HCT116 (cell line): Measurements from ENCODE around the gene PAX8. TPM values are rescaled to one million over a fixed set of nuclear protein-coding genes. Genes with fewer than 3 reads are reported as not detected.

Experiments
- ATAC-seq: fragments of 200-7000 bp; cut with Tn5 transposase; 2 replicates; pipeline ENCODE4 v1.9.1; 2020; ENCODE audit warnings: mild to moderate bottlenecking, moderate library complexity
- BruUV-seq: library from RNA; stranded (reverse); fragments of 400-500 nt; replicated peaks from 2 replicates; lab custom pipeline; 2021; lab: Mats Ljungman, UMichigan
- CTCF ChIA-PET: fragments of 300-600 bp; sonication (Branson Sonifier 250); formaldehyde crosslinking; loops from one replicate; lab custom pipeline; 2021; ENCODE audit warnings: antibody characterized with exemption; lab: Charles Lee
- POLR2A ChIA-PET: fragments of 300-600, 350-600 bp; sonication (Branson Sonifier 250); formaldehyde crosslinking; loops from one replicate; lab custom pipeline; 2021; ENCODE audit warnings: antibody characterized with exemption; lab: Charles Lee
- RAD21 ChIA-PET, 2 experiments: fragments of 300-600 bp; sonication (Branson Sonifier 250); formaldehyde crosslinking; loops; one replicate each; lab custom pipeline; 2023; ENCODE audit warnings: low total read pairs in 2 of 2; ENCODE audit not compliant: uncharacterized antibody in 2 of 2, unreplicated experiment in 2 of 2, low non-redundant PET in 1 of 2; lab: Charles Lee
- DNase-seq: peaks from one replicate; pipeline ENCODE4 v3.0.0-alpha.2; 2010; ENCODE audit warnings: low read depth, low spot score
- H2AFZ ChIP-seq: fragments of 200-600 bp; shearing (Covaris generic), sonication (generic); 2 replicates; pipeline ENCODE4 v1.6.1; 2017; ENCODE audit warnings: low read depth, mixed run types, mixed read lengths, antibody characterized with exemption, low read length; ENCODE audit not compliant: poor library complexity, severe bottlenecking
- H3K27ac ChIP-seq: 2 replicates; pipeline ENCODE4 v1.5.1; 2012; ENCODE audit warnings: low read depth, low read length
- H3K27me3 ChIP-seq: fragments of 200-600 bp; sonication (generic); 2 replicates; pipeline ENCODE4 v1.6.1; 2016; ENCODE audit warnings: mixed run types, low read length, mixed read lengths; ENCODE audit not compliant: insufficient read depth
- H3K36me3 ChIP-seq, 2 experiments: fragments of 200-500 bp in 1 of 2; fragments of 200-600 bp in 1 of 2; sonication (Bioruptor generic) in 1 of 2; sonication (generic) in 1 of 2; 2 replicates each; pipeline versions ENCODE4 v1.5.1 to v1.6.1; 2014 to 2016; ENCODE audit warnings: low read length in 2 of 2, inconsistent platforms in 1 of 2, mixed read lengths in 1 of 2, mixed run types in 1 of 2; ENCODE audit not compliant: insufficient read depth in 2 of 2, control insufficient read depth in 1 of 2
- H3K4me1 ChIP-seq, 2 experiments: fragments of 200-600 bp in 1 of 2; sonication (generic) in 1 of 2; 2 replicates each; pipeline versions ENCODE4 v1.5.1 to v1.6.1; 2012 to 2017; ENCODE audit warnings: low read length in 2 of 2, inconsistent platforms in 1 of 2, mild to moderate bottlenecking in 1 of 2, mixed read lengths in 1 of 2, mixed run types in 1 of 2, moderate library complexity in 1 of 2; ENCODE audit not compliant: insufficient read depth in 2 of 2, control insufficient read depth in 1 of 2
- H3K4me2 ChIP-seq: fragments of 200-600 bp; sonication (generic); 2 replicates; pipeline ENCODE4 v1.6.1; 2017; ENCODE audit warnings: mixed run types, low read length, mixed read lengths
- H3K4me3 ChIP-seq, 2 experiments: fragments of 200-600 bp in 1 of 2; sonication (generic) in 1 of 2; replicated peaks in 1 of 2; 2 replicates each; pipeline ENCODE4 v1.5.1; 2011 to 2016; ENCODE audit warnings: low read length in 2 of 2, control low read depth in 1 of 2, low read depth in 1 of 2, mild to moderate bottlenecking in 1 of 2, mixed read lengths in 1 of 2, mixed run types in 1 of 2
- H3K79me2 ChIP-seq: fragments of 200-600 bp; sonication (generic); 2 replicates; pipeline ENCODE4 v1.6.1; 2017; ENCODE audit warnings: mild to moderate bottlenecking, mixed run types, low read length, moderate library complexity, mixed read lengths; ENCODE audit not compliant: insufficient read depth
- H3K9ac ChIP-seq: fragments of 200-600 bp; sonication (generic); 2 replicates; pipeline ENCODE4 v1.6.1; 2016; ENCODE audit warnings: low read length, mixed read lengths
- H3K9me2 ChIP-seq: fragments of 200-600 bp; sonication (generic), shearing (Covaris generic); 2 replicates; pipeline ENCODE4 v1.6.1; 2017; ENCODE audit warnings: mixed run types, mild to moderate bottlenecking, moderate library complexity; ENCODE audit not compliant: insufficient read depth
- H3K9me3 ChIP-seq, 2 experiments: fragments of 200-500 bp in 1 of 2; fragments of 200-600 bp in 1 of 2; sonication (Bioruptor generic) in 1 of 2; sonication (generic) in 1 of 2; 2 replicates each; pipeline ENCODE4 v1.6.1; 2014 to 2017; ENCODE audit warnings: low read length in 2 of 2, mixed read lengths in 2 of 2, inconsistent platforms in 1 of 2, low read depth in 1 of 2, mild to moderate bottlenecking in 1 of 2, mixed run types in 1 of 2, moderate library complexity in 1 of 2; ENCODE audit not compliant: control insufficient read depth in 1 of 2, insufficient read depth in 1 of 2
- H4K20me1 ChIP-seq: fragments of 200-600 bp; sonication (generic), shearing (Covaris generic); 2 replicates; pipeline ENCODE4 v1.6.1; 2017; ENCODE audit warnings: mixed run types, mild to moderate bottlenecking, moderate library complexity; ENCODE audit not compliant: insufficient read depth
- CEBPB ChIP-seq: IDR thresholded peaks from 2 replicates; pipeline ENCODE4 v1.6.1; 2012; ENCODE audit warnings: low read depth
- ELF1 ChIP-seq: IDR thresholded peaks from 2 replicates; pipeline ENCODE4 v1.6.1; 2012; ENCODE audit warnings: low read depth, borderline replicate concordance
- EZH2 ChIP-seq: fragments of 200-600 bp; sonication (generic); IDR thresholded peaks from 2 replicates; pipeline ENCODE4 v1.6.1; 2017; ENCODE audit warnings: antibody characterized with exemption, mixed run types
- FOSL1 ChIP-seq: IDR thresholded peaks from 2 replicates; pipeline ENCODE4 v1.6.1; 2012; ENCODE audit warnings: low read depth
- JUND ChIP-seq: IDR thresholded peaks from 2 replicates; pipeline ENCODE4 v1.6.1; 2012
- POLR2AphosphoS5 ChIP-seq: IDR thresholded peaks from 2 replicates; pipeline ENCODE4 v1.6.1; 2011; ENCODE audit warnings: mild to moderate bottlenecking, low read depth, low read length, moderate library complexity
- RAD21 ChIP-seq: IDR thresholded peaks from 2 replicates; pipeline ENCODE4 v1.6.1; 2012; ENCODE audit warnings: low read depth, mild to moderate bottlenecking
- SP1 ChIP-seq: IDR thresholded peaks from 2 replicates; pipeline ENCODE4 v1.6.1; 2012; ENCODE audit warnings: low read depth
- SRF ChIP-seq: IDR thresholded peaks from 2 replicates; pipeline ENCODE4 v1.6.1; 2012; ENCODE audit warnings: low read depth
- YY1 ChIP-seq: IDR thresholded peaks from 2 replicates; pipeline ENCODE4 v1.6.1; 2011; ENCODE audit warnings: low read length, low read depth, moderate library complexity, mild to moderate bottlenecking; ENCODE audit not compliant: insufficient replicate concordance; ENCODE audit errors: extremely low read depth
- ZFX ChIP-seq: fragments of 450-650 bp; IDR thresholded peaks from 2 replicates; pipeline ENCODE4 v1.6.1; 2017
- intact Hi-C: fragments of 100-400 bp; cut with micrococcal nuclease; formaldehyde crosslinking; loops from 2 replicates; pipeline ENCODE4 v1.10.0; 2022
- total RNA-seq: library from RNA; stranded (reverse); gene quantifications from one replicate; pipeline ENCODE4 v1.2.1, GENCODE V29; 2021; ENCODE audit not compliant: unreplicated experiment
- TF ChIP-seq, protein P1 (sequence below), 3 experiments: fragments of 200-600 bp in 1 of 3; sonication (generic) in 1 of 3; IDR thresholded peaks in 2 of 3; conservative IDR thresholded peaks in 1 of 3; 2 replicates each; pipeline ENCODE4 v1.5.1; 2012 to 2017; ENCODE audit warnings: low read depth in 2 of 3, low read length in 2 of 3, antibody characterized with exemption in 1 of 3, borderline replicate concordance in 1 of 3, control low read depth in 1 of 3, mild to moderate bottlenecking in 1 of 3, mixed read lengths in 1 of 3, mixed run types in 1 of 3, moderate library complexity in 1 of 3; ENCODE audit not compliant: insufficient read depth in 1 of 3
- TF ChIP-seq, protein P2 (sequence below): IDR thresholded peaks from 2 replicates; pipeline ENCODE4 v1.6.1; 2012; ENCODE audit warnings: low read depth
- TF ChIP-seq, protein P3 (sequence below): IDR thresholded peaks from 2 replicates; pipeline ENCODE4 v1.6.1; 2012
- TF ChIP-seq, protein P4 (sequence below): IDR thresholded peaks from 2 replicates; pipeline ENCODE4 v1.6.1; 2011; ENCODE audit warnings: mild to moderate bottlenecking, low read length, moderate library complexity; ENCODE audit not compliant: insufficient replicate concordance; ENCODE audit errors: extremely low read depth

The PAX8 gene
- total RNA-seq, 1 experiment from 2014 or later = 4.4 TPM

DNA sequence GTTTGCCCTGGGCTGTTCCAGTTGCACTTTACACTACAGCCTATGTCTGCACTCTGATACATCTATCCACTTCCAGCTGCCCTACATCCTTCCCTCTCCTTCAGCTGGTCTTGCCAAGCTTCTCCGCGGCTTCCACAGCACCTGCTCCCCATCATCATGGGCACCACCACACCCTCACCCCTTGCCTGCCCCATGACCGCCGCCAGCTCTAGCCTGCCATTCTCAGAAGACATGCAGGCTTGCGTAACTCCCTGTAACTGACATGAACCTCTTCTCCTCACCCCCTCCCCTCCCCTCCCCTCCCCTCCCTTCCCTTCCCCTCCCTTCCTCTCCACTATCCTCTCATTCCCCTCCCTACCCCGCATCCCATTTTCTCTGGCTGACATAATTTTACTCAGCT, 46.0 kb downstream of the PAX8 start:
- RAD21 ChIA-PET = no interaction called here
- peaks cover 24 to 31% of the 10 kb centered on the region in 2 experiments for H3K4me1 ChIP-seq
- no peaks in the 10 kb centered on the region for H3K27me3 ChIP-seq
- H3K9me3 ChIP-seq = no peaks in the 10 kb centered on the region
- H3K36me3 ChIP-seq = peaks cover 8 to 12% of the 10 kb centered on the region in 2 experiments; a peak in 3 of 4 replicates
- H2AFZ ChIP-seq = no peak overlapping the region
- ATAC-seq (no peak), DNase-seq (no peak)
- no peak overlapping the region for H3K27ac ChIP-seq
- POLR2A ChIA-PET = interaction anchor here (3.6 kb wide), 1 partner anchor 12 kb away, joined by 22 read pairs; no protein-coding TSS in a partner anchor
- no peaks in the 10 kb centered on the region for H4K20me1 ChIP-seq
- CTCF ChIA-PET = interaction anchor here (1.0 kb wide), 1 partner anchor 29 kb away, joined by 4 read pairs; no protein-coding TSS in a partner anchor
- no TSS peak for BruUV-seq
- no peaks in the 10 kb centered on the region for H3K9me2 ChIP-seq
- TF ChIP-seq, protein P1, sequence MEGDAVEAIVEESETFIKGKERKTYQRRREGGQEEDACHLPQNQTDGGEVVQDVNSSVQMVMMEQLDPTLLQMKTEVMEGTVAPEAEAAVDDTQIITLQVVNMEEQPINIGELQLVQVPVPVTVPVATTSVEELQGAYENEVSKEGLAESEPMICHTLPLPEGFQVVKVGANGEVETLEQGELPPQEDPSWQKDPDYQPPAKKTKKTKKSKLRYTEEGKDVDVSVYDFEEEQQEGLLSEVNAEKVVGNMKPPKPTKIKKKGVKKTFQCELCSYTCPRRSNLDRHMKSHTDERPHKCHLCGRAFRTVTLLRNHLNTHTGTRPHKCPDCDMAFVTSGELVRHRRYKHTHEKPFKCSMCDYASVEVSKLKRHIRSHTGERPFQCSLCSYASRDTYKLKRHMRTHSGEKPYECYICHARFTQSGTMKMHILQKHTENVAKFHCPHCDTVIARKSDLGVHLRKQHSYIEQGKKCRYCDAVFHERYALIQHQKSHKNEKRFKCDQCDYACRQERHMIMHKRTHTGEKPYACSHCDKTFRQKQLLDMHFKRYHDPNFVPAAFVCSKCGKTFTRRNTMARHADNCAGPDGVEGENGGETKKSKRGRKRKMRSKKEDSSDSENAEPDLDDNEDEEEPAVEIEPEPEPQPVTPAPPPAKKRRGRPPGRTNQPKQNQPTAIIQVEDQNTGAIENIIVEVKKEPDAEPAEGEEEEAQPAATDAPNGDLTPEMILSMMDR (IDR thresholded peaks at IDR 0.05 in 2 of 3, conservative IDR thresholded peaks at IDR 0.05 in 1 of 3; ENCODE audit: borderline replicate concordance in 1 of 3, insufficient read depth in 1 of 3, low read depth in 2 of 3, low read length in 2 of 3) = no peak
- TF ChIP-seq FOSL1 (no peak), EZH2 (no peak), ZFX (no peak), RAD21 (no peak), POLR2AphosphoS5 (no peak), ELF1 (no peak), SRF (no peak), JUND (no peak), SP1 (no peak), YY1 (no peak), CEBPB (no peak)
- TF ChIP-seq, protein P2, sequence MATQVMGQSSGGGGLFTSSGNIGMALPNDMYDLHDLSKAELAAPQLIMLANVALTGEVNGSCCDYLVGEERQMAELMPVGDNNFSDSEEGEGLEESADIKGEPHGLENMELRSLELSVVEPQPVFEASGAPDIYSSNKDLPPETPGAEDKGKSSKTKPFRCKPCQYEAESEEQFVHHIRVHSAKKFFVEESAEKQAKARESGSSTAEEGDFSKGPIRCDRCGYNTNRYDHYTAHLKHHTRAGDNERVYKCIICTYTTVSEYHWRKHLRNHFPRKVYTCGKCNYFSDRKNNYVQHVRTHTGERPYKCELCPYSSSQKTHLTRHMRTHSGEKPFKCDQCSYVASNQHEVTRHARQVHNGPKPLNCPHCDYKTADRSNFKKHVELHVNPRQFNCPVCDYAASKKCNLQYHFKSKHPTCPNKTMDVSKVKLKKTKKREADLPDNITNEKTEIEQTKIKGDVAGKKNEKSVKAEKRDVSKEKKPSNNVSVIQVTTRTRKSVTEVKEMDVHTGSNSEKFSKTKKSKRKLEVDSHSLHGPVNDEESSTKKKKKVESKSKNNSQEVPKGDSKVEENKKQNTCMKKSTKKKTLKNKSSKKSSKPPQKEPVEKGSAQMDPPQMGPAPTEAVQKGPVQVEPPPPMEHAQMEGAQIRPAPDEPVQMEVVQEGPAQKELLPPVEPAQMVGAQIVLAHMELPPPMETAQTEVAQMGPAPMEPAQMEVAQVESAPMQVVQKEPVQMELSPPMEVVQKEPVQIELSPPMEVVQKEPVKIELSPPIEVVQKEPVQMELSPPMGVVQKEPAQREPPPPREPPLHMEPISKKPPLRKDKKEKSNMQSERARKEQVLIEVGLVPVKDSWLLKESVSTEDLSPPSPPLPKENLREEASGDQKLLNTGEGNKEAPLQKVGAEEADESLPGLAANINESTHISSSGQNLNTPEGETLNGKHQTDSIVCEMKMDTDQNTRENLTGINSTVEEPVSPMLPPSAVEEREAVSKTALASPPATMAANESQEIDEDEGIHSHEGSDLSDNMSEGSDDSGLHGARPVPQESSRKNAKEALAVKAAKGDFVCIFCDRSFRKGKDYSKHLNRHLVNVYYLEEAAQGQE = no peak
- TF ChIP-seq, protein P3, sequence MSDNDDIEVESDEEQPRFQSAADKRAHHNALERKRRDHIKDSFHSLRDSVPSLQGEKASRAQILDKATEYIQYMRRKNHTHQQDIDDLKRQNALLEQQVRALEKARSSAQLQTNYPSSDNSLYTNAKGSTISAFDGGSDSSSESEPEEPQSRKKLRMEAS = no peak
- TF ChIP-seq, protein P4, sequence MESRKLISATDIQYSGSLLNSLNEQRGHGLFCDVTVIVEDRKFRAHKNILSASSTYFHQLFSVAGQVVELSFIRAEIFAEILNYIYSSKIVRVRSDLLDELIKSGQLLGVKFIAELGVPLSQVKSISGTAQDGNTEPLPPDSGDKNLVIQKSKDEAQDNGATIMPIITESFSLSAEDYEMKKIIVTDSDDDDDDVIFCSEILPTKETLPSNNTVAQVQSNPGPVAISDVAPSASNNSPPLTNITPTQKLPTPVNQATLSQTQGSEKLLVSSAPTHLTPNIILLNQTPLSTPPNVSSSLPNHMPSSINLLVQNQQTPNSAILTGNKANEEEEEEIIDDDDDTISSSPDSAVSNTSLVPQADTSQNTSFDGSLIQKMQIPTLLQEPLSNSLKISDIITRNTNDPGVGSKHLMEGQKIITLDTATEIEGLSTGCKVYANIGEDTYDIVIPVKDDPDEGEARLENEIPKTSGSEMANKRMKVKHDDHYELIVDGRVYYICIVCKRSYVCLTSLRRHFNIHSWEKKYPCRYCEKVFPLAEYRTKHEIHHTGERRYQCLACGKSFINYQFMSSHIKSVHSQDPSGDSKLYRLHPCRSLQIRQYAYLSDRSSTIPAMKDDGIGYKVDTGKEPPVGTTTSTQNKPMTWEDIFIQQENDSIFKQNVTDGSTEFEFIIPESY = no peak
- TF ChIP-seq, all 23 proteins: peak for 0
- no peak overlapping the region for H3K9ac ChIP-seq
- no peak overlapping the region for H3K4me3 ChIP-seq
- no peak overlapping the region for H3K4me2 ChIP-seq
- intact Hi-C loops = no loop called here
- H3K79me2 ChIP-seq = peaks cover 31% of the 10 kb centered on the region
